NCI-H524 (cell line): ENCODE results near the gene SLC7A7.
A peak's percentile ranks its signal among the peaks of the same experiment; 100 is the strongest.
"Not testable (repeated sequence)": the region's sequence is repeated elsewhere in the genome, so short reads cannot be mapped to it uniquely, and the experiment has no call there.

Source experiments
- DNase-seq, 2 experiments: peaks; one replicate each; lab custom pipeline; 2025; lab: John Stamatoyannopoulos, UW

Gene SLC7A7

DNA sequence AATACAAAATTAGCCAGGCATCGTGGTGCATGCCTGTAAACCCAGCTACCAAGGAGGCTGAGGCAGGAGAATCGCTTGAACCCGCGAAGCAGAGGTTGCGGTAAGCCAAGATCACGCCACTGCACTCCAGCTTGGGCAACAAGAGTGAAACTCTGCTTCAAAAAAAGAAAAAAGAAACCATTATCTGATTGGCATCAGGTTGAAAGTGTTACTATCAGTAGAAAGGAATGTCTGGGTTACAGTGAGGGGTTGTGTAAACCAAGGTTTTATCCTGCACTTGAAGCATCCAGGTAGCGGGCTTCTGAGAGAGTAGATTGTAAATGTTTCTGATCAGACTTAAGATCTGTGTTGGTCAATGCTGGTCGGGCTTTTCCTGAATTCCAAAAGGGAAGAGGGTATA, 62.8 kb downstream of the SLC7A7 start:
- DNase-seq, result no peak

DNA sequence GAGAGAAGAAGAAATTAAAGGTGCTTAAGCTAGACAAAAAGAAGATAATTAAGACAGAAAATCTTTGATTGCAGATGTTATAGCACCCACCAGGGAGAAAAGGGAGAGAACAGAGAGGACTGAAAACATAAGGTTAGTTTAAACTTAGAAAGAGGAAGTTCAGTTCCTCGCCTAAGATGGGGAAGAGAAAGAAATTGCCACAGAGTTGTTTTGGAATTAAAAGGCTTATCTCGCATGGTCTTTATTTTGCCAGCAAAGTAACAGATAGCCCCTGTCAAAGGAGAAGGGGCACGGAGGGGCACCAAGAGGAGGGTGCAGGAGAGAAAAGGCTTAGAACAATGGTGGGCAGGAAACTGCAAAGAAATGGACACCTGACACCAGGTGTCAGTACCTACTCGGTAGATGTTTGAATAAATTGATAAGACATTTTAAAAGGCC, 66.6 kb downstream of the SLC7A7 start:
- DNase-seq, result no peak

DNA sequence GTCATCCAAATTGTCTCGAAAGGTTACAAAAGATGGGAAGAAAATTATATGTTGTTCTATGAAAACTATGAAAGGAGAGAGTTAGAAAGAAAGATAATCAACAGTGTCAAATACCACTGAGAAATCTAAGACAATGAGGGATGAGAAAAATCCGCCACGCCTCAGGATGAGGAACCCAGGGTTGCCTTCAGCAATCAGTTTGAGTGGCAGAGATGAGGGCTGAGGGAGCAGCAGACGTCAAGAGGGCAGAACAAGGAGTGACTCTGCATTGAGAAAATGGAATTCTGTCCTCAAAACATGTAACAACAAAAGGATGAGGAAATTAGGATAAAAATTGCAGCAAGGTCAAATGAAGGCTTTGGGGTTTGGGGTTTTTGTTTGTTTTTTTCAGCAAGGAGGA, 67.0 kb downstream of the SLC7A7 start:
- DNase-seq, result no peak

DNA sequence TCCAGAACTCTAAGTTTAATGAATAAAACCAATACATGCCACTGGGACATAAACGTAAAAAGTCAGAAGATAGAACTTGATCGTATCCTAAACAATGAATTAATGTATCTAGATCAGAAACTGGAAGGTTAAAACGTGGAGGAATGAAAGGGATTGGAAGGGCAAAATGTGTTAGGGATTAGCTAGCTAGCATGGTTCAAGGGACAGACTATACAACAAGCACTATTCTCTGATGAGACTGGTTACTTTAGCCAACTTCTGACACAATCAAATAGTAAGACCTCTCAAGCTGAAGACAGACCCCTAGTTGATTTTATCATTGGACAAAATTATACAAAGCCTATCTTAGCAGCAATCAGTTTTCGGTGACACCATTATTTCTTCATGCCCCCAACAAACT, 67.5 kb downstream of the SLC7A7 start:
- DNase-seq, result no peak

DNA sequence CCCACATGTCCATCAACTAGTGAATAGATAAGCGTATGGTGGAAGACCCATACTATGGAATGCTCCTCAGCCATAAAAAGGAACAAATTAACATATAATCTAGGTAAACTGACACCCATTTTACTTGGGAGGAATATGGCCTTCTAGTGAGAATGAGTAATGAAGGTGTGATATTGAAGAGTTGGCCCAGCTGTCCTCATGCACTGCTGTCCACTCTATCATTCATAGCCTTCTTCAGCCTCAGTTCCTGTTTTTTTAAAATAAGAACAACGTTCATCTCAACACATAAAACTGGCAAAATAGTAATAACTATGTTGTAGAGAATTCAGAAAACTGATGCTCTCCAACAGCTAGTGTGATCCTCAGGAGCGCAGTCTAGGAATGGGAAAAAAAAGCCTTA, 75.2 kb downstream of the SLC7A7 start:
- DNase-seq, result no peak

DNA sequence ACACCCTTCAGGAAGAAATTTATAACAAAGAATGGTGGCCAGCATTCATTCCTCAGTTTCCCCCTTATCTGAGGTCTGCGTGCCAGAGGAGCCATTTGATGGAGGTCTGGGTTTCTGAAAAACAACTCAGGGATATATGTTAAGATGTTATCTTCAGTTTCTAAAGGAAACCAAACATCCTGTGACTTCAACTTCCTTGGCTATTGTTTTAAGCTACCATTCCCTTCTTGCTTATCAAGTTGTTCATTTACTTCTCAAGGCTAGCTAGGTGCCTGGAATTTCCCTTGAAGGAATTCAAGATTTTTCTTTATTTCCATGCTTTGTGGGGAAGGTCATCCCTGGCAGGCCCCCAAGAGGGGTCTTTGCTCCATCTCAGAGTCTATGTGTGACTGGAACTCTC, 75.8 kb downstream of the SLC7A7 start:
- DNase-seq, result no peak

DNA sequence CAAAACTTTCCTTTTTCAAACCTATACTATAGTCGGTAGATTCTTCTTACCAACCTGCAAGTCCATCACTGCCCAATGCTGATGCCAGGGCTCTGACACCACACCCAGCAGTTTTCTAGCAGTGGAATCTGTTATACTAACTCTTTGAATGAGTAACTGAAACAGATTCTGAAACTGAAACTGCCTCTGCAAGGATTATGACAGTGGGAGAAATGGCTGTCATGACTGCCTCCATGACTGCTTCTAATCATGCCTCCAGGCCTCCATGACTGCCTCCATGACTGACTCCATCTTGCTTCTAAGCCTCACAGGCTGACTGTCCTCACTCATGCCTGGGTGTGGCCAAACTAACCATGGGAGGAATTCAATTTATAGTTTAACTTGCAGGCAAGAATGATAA, 78.2 kb downstream of the SLC7A7 start:
- no peak for DNase-seq

DNA sequence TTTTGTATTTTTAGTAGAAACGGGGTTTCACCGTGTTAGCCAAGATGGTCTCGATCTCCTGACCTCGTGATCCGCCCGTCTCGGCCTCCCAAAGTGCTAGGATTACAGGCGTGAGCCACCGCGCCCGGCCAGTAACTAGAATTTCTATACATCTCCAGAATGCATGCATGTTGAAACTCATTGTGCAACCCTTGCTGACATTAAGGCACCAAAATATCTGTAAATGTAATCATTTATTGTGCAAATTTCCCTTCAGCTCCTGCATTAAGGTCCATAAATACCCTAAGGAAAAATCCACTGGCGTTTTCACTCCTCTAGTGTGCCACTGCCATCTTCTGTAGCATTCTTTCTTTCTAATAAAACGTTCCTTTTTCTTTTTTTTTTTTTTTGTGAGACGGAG, 78.9 kb downstream of the SLC7A7 start:
- DNase-seq, result not testable (repeated sequence)

DNA sequence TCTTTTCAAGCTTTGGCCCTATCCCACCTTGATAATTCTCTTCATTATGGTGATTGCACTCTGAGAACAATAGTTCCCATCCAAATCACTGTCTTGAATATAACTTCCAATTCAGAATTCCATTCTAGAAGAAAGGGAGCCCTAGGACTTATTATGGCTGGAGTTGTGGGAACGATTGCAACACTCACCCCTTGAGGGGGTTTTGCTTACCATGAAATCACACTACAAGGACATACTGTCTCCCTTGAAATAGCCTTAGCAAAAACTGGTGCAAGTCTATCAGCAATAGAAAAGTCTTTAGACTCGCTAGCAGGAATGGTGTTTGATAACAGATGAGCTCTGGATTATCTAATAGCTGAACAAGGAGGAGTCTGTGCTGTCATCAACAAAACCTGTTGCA, 80.1 kb downstream of the SLC7A7 start:
- no peak for DNase-seq

DNA sequence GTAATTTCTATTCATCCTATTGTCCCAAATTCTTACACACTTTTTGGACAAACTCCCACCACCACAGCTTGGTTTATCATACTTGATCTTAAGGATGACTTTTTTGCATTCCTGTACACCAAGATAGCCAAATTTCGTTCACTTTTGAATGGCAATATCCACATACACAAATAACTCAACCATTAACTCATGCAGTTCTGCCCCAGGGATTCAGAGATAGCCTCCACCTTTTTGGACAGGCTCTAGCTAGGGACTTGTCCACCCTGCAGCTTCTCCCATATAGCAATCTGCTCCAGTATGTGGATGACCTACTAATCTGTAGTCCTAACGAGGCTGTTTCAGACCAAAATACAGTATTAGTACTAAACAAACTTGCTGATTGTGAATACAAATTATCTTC, 81.4 kb downstream of the SLC7A7 start:
- DNase-seq, result no peak

DNA sequence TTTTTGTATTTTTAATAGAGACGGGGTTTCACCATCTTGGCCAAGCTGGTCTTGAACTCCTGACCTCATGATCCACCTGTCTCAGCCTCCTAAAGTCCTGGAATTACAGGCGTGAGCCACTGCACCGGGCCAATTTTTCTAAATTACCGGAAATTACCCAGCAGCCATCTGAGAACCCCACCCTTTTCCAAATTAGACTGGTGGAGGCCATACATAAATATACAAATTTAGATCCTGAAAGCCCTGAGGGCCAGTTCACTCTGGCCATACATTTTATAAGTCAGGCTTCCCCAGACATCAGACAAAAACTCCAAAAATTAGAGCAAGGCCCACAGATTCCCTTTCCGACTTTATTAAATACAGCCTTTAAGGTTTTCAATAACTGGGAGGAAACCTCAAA, 83.2 kb downstream of the SLC7A7 start:
- DNase-seq, result not testable (repeated sequence)

DNA sequence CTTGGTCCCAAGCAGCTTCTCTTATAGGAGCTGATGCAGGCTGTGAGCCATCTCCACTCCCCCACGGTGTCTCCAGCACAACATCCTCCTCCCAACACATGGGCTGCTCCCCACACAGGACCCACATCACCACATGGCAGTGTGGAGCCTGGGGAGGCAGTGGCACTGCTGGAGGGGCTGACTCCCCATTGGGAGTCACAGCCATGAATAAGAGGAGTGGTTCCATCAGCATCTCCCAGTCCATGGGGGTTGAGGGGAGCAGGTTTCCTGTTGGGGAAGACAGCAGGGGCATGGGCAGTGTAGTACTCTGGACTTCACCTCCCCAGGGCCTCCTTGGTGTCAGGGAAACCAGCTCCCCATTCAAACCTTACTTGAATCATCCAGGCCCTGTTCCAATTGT, 89.2 kb downstream of the SLC7A7 start:
- DNase-seq, result peak; percentile 56 to 71

DNA sequence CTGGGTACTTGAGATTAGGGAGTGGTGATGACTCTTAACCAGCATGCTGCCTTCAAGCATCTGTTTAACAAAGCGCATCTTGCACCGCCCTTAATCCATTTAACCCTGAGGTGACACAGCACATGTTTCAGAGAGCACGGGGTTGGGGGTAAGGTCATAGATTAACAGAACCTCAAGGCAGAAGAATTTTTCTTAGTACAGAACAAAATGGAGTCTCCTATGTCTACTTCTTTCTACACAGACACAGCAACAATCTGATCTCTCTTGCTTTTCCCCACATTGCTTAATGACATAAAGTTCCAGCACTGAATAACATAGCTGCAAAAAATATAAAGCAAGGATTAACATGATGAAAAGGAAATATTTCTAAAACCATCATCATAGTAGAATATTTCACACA, 89.9 kb downstream of the SLC7A7 start:
- not testable (repeated sequence) for DNase-seq

DNA sequence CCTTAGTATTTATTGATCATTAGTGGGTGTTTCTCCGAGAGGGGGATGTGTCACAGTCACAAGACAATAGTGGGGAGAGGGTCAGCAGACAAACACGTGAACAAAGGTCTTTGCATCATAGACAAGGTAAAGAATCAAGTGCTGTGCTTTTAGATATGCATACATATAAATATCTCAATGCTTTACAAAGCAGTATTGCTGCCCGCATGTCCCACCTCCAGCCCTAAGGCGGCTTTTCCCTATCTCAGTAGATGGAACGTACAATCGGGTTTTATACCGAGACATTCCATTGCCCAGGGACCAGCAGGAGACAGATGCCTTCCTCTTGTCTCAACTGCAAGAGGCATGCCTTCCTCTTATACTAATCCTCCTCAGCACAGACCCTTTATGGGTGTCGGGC, 90.4 kb downstream of the SLC7A7 start:
- DNase-seq, result peak in 1 of 2 experiments; percentile 35

DNA sequence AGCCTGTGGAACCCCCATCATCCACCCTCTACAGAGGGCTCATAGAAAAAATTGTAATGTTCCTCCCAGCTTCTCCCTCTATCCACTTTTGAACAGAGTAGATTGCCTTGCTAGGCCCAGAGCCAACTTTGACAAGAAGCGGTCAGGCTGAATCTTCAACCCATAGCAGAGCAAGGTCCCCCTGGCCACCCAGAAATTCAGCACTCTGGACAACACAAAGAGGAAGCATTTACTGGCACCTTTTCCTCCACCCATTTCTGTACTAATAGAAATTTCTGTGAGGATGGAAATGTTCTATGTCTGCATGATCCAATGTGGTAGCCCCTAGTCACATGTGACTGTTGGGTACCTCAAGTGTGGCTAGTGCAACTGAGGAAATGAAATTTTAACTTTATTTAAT, 91.4 kb downstream of the SLC7A7 start:
- DNase-seq, result no peak
